HepG2 (cell line): ENCODE results near the gene CFL1. TPM values are rescaled to one million over a fixed set of nuclear protein-coding genes. Genes with fewer than 3 reads are reported as not detected.

Source experiments
- ADNP ChIP-seq: sonication (generic); formaldehyde crosslinking; IDR thresholded peaks from 2 replicates; pipeline ENCODE4 v1.4.0; 2020; ENCODE audit warnings: missing genetic modification reagents
- CC2D1A ChIP-seq: sonication (generic); formaldehyde crosslinking; IDR thresholded peaks from 2 replicates; pipeline ENCODE4 v1.8.1; 2023; ENCODE audit warnings: mild to moderate bottlenecking, missing genetic modification reagents
- E2F1 ChIP-seq: sonication (generic); formaldehyde crosslinking; IDR thresholded peaks from 2 replicates; pipeline ENCODE4 v1.5.0; 2020; ENCODE audit warnings: missing genetic modification reagents
- KAT8 ChIP-seq: IDR thresholded peaks from 2 replicates; pipeline ENCODE4 v1.6.1; 2016; ENCODE audit warnings: missing genetic modification reagents, missing compliant biosample characterization
- KDM4B ChIP-seq: sonication (generic); formaldehyde crosslinking; IDR thresholded peaks from 2 replicates; pipeline ENCODE4 v1.4.0; 2020; ENCODE audit warnings: missing genetic modification reagents
- MLLT10 ChIP-seq: sonication (generic); formaldehyde crosslinking; IDR thresholded peaks from 2 replicates; pipeline ENCODE4 v1.4.0; 2020; ENCODE audit warnings: missing genetic modification reagents
- PHF21A ChIP-seq: sonication (generic); formaldehyde crosslinking; IDR thresholded peaks from 2 replicates; pipeline ENCODE4 v1.5.0; 2020; ENCODE audit warnings: mild to moderate bottlenecking, missing genetic modification reagents
- REL ChIP-seq: sonication (generic); formaldehyde crosslinking; conservative IDR thresholded peaks from 2 replicates; pipeline ENCODE4 v1.8.0; 2022; ENCODE audit warnings: mild to moderate bottlenecking, missing genetic modification reagents, moderate library complexity
- TOE1 ChIP-seq: sonication (generic); formaldehyde crosslinking; IDR thresholded peaks from 2 replicates; pipeline ENCODE4 v1.4.0; 2020; ENCODE audit warnings: mild to moderate bottlenecking, missing genetic modification reagents
- ZNF547 ChIP-seq: sonication (generic); formaldehyde crosslinking; IDR thresholded peaks from 2 replicates; pipeline ENCODE4 v1.5.1; 2020; ENCODE audit warnings: mild to moderate bottlenecking, missing genetic modification reagents
- ZNF800 ChIP-seq: sonication (generic); formaldehyde crosslinking; IDR thresholded peaks from 2 replicates; pipeline ENCODE4 v1.4.0; 2020; ENCODE audit warnings: missing genetic modification reagents
- ZSCAN5A ChIP-seq: sonication (generic); formaldehyde crosslinking; IDR thresholded peaks from 2 replicates; pipeline ENCODE4 v1.8.0; 2022; ENCODE audit warnings: mild to moderate bottlenecking, missing genetic modification reagents, borderline replicate concordance
- polyA plus RNA-seq, 8 experiments: library from polyadenylated mRNA; depleted of rRNA in 3 of 8; stranded (reverse) in 7 of 8; unstranded in 1 of 8; fragments of >200 nt; fragmentation: Illumina TruSeq in 4 of 8; extraction: Trizol in 4 of 8; gene quantifications; 2 replicates each; pipeline versions ENCODE4 v1.2.1 to v1.2.3, GENCODE V29; 2011 to 2016; ENCODE audit warnings: low read depth in 4 of 8, missing spikeins in 1 of 8, mixed read lengths in 1 of 8; ENCODE audit not compliant: insufficient read depth in 1 of 8
- total RNA-seq, 5 experiments: library from RNA; depleted of rRNA; stranded (reverse); fragments of >200 nt; fragmentation: Illumina TruSeq; extraction: Trizol; gene quantifications; 2 replicates each; pipeline ENCODE4 v1.2.3, GENCODE V29; 2016; ENCODE audit warnings: low read depth in 1 of 5
- TF ChIP-seq, protein P1 (sequence below): sonication (generic); formaldehyde crosslinking; IDR thresholded peaks from 2 replicates; pipeline ENCODE4 v1.5.0; 2020; ENCODE audit warnings: missing genetic modification reagents
- TF ChIP-seq, protein P2 (sequence below): IDR thresholded peaks from 2 replicates; pipeline ENCODE4 v1.6.1; 2018; ENCODE audit warnings: missing genetic modification reagents
- TF ChIP-seq, protein P3 (sequence below): sonication (generic); formaldehyde crosslinking; IDR thresholded peaks from 2 replicates; pipeline ENCODE4 v1.9.0; 2021; ENCODE audit warnings: missing genetic modification reagents, mild to moderate bottlenecking, borderline replicate concordance
- TF ChIP-seq, protein P4 (sequence below): sonication (generic); formaldehyde crosslinking; conservative IDR thresholded peaks from 2 replicates; pipeline ENCODE4 v1.4.0; 2020; ENCODE audit warnings: missing genetic modification reagents
- TF ChIP-seq, protein P5 (sequence below): sonication (generic); formaldehyde crosslinking; IDR thresholded peaks from 2 replicates; pipeline ENCODE4 v1.5.0; 2020; ENCODE audit warnings: mild to moderate bottlenecking, missing genetic modification reagents, moderate library complexity

CFL1 gene
- total and polyA plus RNA-seq, 2 of the 13 experiments (the other 11 are each of a cell fraction or from before 2014, with no cell fraction given) = 379 to 383 TPM

GRCh38 chr11:65900125-65900898 is 42.3 kb upstream of the CFL1 start, which contains the start of gene FOSL1 (continued):
- TF ChIP-seq E2F1 (CRISPR knock-in tag) = no peak
- TF ChIP-seq KDM4B (CRISPR knock-in tag) = no peak
- no peak for TF ChIP-seq CC2D1A (CRISPR knock-in tag)
- TF ChIP-seq, protein P1, sequence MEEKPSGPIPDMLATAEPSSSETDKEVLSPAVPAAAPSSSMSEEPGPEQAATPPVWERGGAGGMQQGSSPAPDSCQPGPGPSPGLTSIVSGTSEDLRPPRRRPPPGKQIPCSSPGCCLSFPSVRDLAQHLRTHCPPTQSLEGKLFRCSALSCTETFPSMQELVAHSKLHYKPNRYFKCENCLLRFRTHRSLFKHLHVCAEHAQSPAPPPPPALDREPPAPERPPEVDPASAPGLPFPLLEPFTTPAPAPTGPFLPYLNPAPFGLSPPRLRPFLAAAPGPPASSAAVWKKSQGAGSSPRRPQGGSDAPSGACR = no peak
- TF ChIP-seq, protein P2, sequence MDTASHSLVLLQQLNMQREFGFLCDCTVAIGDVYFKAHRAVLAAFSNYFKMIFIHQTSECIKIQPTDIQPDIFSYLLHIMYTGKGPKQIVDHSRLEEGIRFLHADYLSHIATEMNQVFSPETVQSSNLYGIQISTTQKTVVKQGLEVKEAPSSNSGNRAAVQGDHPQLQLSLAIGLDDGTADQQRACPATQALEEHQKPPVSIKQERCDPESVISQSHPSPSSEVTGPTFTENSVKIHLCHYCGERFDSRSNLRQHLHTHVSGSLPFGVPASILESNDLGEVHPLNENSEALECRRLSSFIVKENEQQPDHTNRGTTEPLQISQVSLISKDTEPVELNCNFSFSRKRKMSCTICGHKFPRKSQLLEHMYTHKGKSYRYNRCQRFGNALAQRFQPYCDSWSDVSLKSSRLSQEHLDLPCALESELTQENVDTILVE (CRISPR knock-in tag) = no peak
- TF ChIP-seq, protein P3, sequence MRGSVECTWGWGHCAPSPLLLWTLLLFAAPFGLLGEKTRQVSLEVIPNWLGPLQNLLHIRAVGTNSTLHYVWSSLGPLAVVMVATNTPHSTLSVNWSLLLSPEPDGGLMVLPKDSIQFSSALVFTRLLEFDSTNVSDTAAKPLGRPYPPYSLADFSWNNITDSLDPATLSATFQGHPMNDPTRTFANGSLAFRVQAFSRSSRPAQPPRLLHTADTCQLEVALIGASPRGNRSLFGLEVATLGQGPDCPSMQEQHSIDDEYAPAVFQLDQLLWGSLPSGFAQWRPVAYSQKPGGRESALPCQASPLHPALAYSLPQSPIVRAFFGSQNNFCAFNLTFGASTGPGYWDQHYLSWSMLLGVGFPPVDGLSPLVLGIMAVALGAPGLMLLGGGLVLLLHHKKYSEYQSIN (CRISPR knock-in tag) = no peak
- TF ChIP-seq, protein P4, sequence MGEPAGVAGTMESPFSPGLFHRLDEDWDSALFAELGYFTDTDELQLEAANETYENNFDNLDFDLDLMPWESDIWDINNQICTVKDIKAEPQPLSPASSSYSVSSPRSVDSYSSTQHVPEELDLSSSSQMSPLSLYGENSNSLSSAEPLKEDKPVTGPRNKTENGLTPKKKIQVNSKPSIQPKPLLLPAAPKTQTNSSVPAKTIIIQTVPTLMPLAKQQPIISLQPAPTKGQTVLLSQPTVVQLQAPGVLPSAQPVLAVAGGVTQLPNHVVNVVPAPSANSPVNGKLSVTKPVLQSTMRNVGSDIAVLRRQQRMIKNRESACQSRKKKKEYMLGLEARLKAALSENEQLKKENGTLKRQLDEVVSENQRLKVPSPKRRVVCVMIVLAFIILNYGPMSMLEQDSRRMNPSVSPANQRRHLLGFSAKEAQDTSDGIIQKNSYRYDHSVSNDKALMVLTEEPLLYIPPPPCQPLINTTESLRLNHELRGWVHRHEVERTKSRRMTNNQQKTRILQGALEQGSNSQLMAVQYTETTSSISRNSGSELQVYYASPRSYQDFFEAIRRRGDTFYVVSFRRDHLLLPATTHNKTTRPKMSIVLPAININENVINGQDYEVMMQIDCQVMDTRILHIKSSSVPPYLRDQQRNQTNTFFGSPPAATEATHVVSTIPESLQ (CRISPR knock-in tag) = no peak
- no peak for TF ChIP-seq ZNF800
- peak; percentile 5; the same call in 1 of the 2 replicates for TF ChIP-seq ZSCAN5A (CRISPR knock-in tag)
- TF ChIP-seq KAT8 (CRISPR knock-in tag) = no peak
- TF ChIP-seq, protein P5, sequence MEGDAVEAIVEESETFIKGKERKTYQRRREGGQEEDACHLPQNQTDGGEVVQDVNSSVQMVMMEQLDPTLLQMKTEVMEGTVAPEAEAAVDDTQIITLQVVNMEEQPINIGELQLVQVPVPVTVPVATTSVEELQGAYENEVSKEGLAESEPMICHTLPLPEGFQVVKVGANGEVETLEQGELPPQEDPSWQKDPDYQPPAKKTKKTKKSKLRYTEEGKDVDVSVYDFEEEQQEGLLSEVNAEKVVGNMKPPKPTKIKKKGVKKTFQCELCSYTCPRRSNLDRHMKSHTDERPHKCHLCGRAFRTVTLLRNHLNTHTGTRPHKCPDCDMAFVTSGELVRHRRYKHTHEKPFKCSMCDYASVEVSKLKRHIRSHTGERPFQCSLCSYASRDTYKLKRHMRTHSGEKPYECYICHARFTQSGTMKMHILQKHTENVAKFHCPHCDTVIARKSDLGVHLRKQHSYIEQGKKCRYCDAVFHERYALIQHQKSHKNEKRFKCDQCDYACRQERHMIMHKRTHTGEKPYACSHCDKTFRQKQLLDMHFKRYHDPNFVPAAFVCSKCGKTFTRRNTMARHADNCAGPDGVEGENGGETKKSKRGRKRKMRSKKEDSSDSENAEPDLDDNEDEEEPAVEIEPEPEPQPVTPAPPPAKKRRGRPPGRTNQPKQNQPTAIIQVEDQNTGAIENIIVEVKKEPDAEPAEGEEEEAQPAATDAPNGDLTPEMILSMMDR (CRISPR knock-in tag) = peak; percentile 15; the same call in 1 of the 2 replicates
- no peak for TF ChIP-seq ADNP (CRISPR knock-in tag)
- no peak for TF ChIP-seq MLLT10 (CRISPR knock-in tag)
- TF ChIP-seq TOE1 (CRISPR knock-in tag) = no peak
- TF ChIP-seq REL (CRISPR knock-in tag) = no peak
- no peak; the same call in 1 of the 2 replicates for TF ChIP-seq ZNF547 (CRISPR knock-in tag)
- no peak for TF ChIP-seq PHF21A (CRISPR knock-in tag)
